ENCODE measurements around the gene CNKSR1.

The CNKSR1 gene

GRCh38 chr1:26148887-26149286, 28.4 kb upstream of the CNKSR1 start:
- Histone ChIP-seq H2AFZ (ENCODE audit: low read depth, low read length) (no peak overlapping the region), H3K36me3 (ENCODE audit: insufficient read depth, low read length) (no peaks in the 10 kb centered on the region), H3K9me3 (ENCODE audit: insufficient read depth, low read length, severe bottlenecking) (no peaks in the 10 kb centered on the region), H3K4me1 (ENCODE audit: insufficient read depth, low read length) (peaks cover 3% of the 10 kb centered on the region; the same call in 1 of the 2 replicates), H3K27me3 (ENCODE audit: insufficient read depth, low read length, poor library complexity) (peaks cover 14% of the 10 kb centered on the region), H4K20me1 (ENCODE audit: insufficient read depth, low read length) (no peaks in the 10 kb centered on the region), H3K79me2 (ENCODE audit: insufficient read depth, low read length) (no peaks in the 10 kb centered on the region), H3K4me3 (ENCODE audit: low read depth in 1 of 2, low read length in 2 of 2) (no peak overlapping the region), H3K4me2 (ENCODE audit: insufficient read depth, low read length) (no peak overlapping the region), H3K9ac (ENCODE audit: low read depth, low read length) (no peak overlapping the region), H3K27ac (ENCODE audit: low read length) (no peak overlapping the region)
- no peak for DNase-seq
- TF ChIP-seq CTCF (IDR thresholded peaks at IDR 0.05; ENCODE audit: borderline replicate concordance, extremely low read depth, low read length, poor library complexity, severe bottlenecking), result no peak
- TF ChIP-seq EZH2 (IDR thresholded peaks at IDR 0.05; ENCODE audit: borderline replicate concordance, low read depth, low read length, severe bottlenecking), result no peak
- no peak for ATAC-seq (ENCODE audit: insufficient read depth, low read depth)

- no peak overlapping the region for H2AFZ ChIP-seq (ENCODE audit: low read depth, low read length)
- no peak for ATAC-seq (ENCODE audit: insufficient read depth, low read depth)
- no peaks in the 10 kb centered on the region for H3K79me2 ChIP-seq (ENCODE audit: insufficient read depth, low read length)
- H3K4me3 ChIP-seq (ENCODE audit: low read depth in 1 of 2, low read length in 2 of 2), result no peak overlapping the region
- no peak overlapping the region for H3K9ac ChIP-seq (ENCODE audit: low read depth, low read length)
- H3K36me3 ChIP-seq (ENCODE audit: insufficient read depth, low read length), result no peaks in the 10 kb centered on the region
- TF ChIP-seq CTCF (IDR thresholded peaks at IDR 0.05; ENCODE audit: borderline replicate concordance, extremely low read depth, low read length, poor library complexity, severe bottlenecking), result no peak
- no peak for TF ChIP-seq EZH2 (IDR thresholded peaks at IDR 0.05; ENCODE audit: borderline replicate concordance, low read depth, low read length, severe bottlenecking)
- H3K27me3 ChIP-seq (ENCODE audit: insufficient read depth, low read length, poor library complexity), result peaks cover 25% of the 10 kb centered on the region
- no peaks in the 10 kb centered on the region for H3K9me3 ChIP-seq (ENCODE audit: insufficient read depth, low read length, severe bottlenecking)
- no peak for DNase-seq
- no peaks in the 10 kb centered on the region for H4K20me1 ChIP-seq (ENCODE audit: insufficient read depth, low read length)
- peaks cover 20% of the 10 kb centered on the region for H3K4me1 ChIP-seq (ENCODE audit: insufficient read depth, low read length)
- H3K27ac ChIP-seq (ENCODE audit: low read length), result no peak overlapping the region
- no peak overlapping the region for H3K4me2 ChIP-seq (ENCODE audit: insufficient read depth, low read length)
These were observed 23.2 kb upstream of the CNKSR1 start for GRCh38 chr1:26153966-26154532.

GRCh38 chr1:26154750-26155149, 22.5 kb upstream of the CNKSR1 start:
- Histone ChIP-seq H3K4me1 (ENCODE audit: insufficient read depth, low read length) (peaks cover 20% of the 10 kb centered on the region), H3K9me3 (ENCODE audit: insufficient read depth, low read length, severe bottlenecking) (no peaks in the 10 kb centered on the region), H3K4me3 (ENCODE audit: low read depth in 1 of 2, low read length in 2 of 2) (no peak overlapping the region), H3K27ac (ENCODE audit: low read length) (no peak overlapping the region), H3K79me2 (ENCODE audit: insufficient read depth, low read length) (no peaks in the 10 kb centered on the region), H3K36me3 (ENCODE audit: insufficient read depth, low read length) (no peaks in the 10 kb centered on the region), H3K9ac (ENCODE audit: low read depth, low read length) (no peak overlapping the region), H3K4me2 (ENCODE audit: insufficient read depth, low read length) (no peak overlapping the region), H4K20me1 (ENCODE audit: insufficient read depth, low read length) (no peaks in the 10 kb centered on the region), H2AFZ (ENCODE audit: low read depth, low read length) (no peak overlapping the region), H3K27me3 (ENCODE audit: insufficient read depth, low read length, poor library complexity) (peaks cover 22% of the 10 kb centered on the region)
- DNase-seq (no peak), ATAC-seq (ENCODE audit: insufficient read depth, low read depth) (no peak)
- no peak for TF ChIP-seq CTCF (IDR thresholded peaks at IDR 0.05; ENCODE audit: borderline replicate concordance, extremely low read depth, low read length, poor library complexity, severe bottlenecking)
- no peak for TF ChIP-seq EZH2 (IDR thresholded peaks at IDR 0.05; ENCODE audit: borderline replicate concordance, low read depth, low read length, severe bottlenecking)

Measured in DND-41 (cell line).